HFFc6 (cell line): ENCODE measurements around the gene PXMP4. TPM values are rescaled to one million over a fixed set of nuclear protein-coding genes. Genes with fewer than 3 reads are reported as not detected.

Experiments used
- DNase-seq: peaks from one replicate; pipeline ENCODE4 v3.0.0-alpha.2; 2018
- H3K27ac Mint-ChIP-seq: 2 replicates; pipeline ENCODE4 v1.8.0; 2020; ENCODE audit warnings: mild to moderate bottlenecking, mixed read lengths
- H3K27me3 Mint-ChIP-seq: 2 replicates; pipeline ENCODE4 v1.8.0; 2021; ENCODE audit warnings: mild to moderate bottlenecking, moderate library complexity, mixed read lengths; ENCODE audit not compliant: insufficient read depth
- H3K36me3 Mint-ChIP-seq: 2 replicates; pipeline ENCODE4 v1.8.0; 2021; ENCODE audit warnings: low read depth, mixed read lengths
- H3K4me1 Mint-ChIP-seq: 2 replicates; pipeline ENCODE4 v1.8.0; 2020; ENCODE audit warnings: low read depth, mixed read lengths
- H3K4me3 Mint-ChIP-seq: 2 replicates; pipeline ENCODE4 v1.8.0; 2020; ENCODE audit warnings: mild to moderate bottlenecking, moderate library complexity, mixed read lengths
- H3K9me3 Mint-ChIP-seq: 2 replicates; pipeline ENCODE4 v1.8.0; 2020; ENCODE audit warnings: mild to moderate bottlenecking, mixed read lengths
- CTCF ChIP-seq: fragments of 200-600 bp; sonication (generic); IDR thresholded peaks from 2 replicates; pipeline ENCODE4 v1.5.0; 2021; ENCODE audit warnings: antibody characterized with exemption, mild to moderate bottlenecking
- total RNA-seq, 6 experiments: library from RNA; stranded (reverse); fragmentation: NEBNext Ultra II Directional; extraction: Animal tissue kit (Norgen Biotek cat#: 25700); gene quantifications; 2 replicates in 1 of 6; 3 replicates in 5 of 6; pipeline ENCODE4 v1.2.3, GENCODE V29; 2021

Gene PXMP4
- total RNA-seq, 6 experiments from 2014 or later, result 8.3 to 14.4 (median 11.4) TPM

- Mint-ChIP-seq H3K9me3 (no peaks in the 10 kb centered on the region), H3K27ac (no peak overlapping the region), H3K27me3 (peaks cover 4% of the 10 kb centered on the region; the same call in 1 of the 2 replicates), H3K36me3 (no peaks in the 10 kb centered on the region), H3K4me3 (no peak overlapping the region), H3K4me1 (peaks cover 6% of the 10 kb centered on the region)
- no peak for DNase-seq
- TF ChIP-seq CTCF, result no peak
Measured at GRCh38 chr20:33727115-33727479, 7.0 kb upstream of the PXMP4 start.

DNA sequence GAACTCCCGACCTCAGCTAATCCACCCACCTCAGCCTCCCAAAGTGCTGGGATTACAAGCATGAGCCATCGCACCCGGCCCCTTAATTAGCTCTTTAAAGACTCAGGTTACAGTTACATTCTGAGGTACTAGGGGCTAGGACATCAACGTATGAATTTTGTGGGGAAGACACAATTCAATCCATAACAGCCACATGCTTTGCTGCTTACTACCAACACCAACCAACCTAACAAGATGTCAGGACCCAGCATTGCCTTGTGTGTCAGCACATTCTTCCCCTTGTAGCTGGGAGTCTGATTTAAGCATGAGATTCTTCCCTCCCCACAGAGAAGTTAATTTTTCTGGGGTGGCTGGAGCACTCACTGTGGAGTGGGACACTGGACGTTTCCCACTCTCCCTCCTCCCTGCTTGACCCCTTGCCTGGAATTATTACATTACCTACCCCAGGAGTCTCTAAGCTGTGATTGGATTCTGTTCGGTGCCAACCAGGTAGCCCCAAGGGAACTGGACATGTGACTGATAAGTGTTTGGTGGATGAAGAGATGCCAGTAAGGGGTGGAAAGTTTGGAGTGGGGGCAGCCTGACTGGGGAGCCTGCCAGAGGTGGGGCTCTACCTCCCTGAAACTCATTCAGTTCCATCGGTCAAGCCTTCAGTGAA, 5.6 kb upstream of the PXMP4 start:
- H3K9me3 Mint-ChIP-seq, result no peaks in the 10 kb centered on the region
- no peak overlapping the region for H3K27ac Mint-ChIP-seq
- no peak overlapping the region for H3K4me3 Mint-ChIP-seq
- peaks cover 5% of the 10 kb centered on the region for H3K27me3 Mint-ChIP-seq
- peaks cover 5% of the 10 kb centered on the region for H3K4me1 Mint-ChIP-seq
- peaks cover 4% of the 10 kb centered on the region; the same call in 1 of the 2 replicates for H3K36me3 Mint-ChIP-seq
- no peak for TF ChIP-seq CTCF
- peak; percentile 20 for DNase-seq

DNA sequence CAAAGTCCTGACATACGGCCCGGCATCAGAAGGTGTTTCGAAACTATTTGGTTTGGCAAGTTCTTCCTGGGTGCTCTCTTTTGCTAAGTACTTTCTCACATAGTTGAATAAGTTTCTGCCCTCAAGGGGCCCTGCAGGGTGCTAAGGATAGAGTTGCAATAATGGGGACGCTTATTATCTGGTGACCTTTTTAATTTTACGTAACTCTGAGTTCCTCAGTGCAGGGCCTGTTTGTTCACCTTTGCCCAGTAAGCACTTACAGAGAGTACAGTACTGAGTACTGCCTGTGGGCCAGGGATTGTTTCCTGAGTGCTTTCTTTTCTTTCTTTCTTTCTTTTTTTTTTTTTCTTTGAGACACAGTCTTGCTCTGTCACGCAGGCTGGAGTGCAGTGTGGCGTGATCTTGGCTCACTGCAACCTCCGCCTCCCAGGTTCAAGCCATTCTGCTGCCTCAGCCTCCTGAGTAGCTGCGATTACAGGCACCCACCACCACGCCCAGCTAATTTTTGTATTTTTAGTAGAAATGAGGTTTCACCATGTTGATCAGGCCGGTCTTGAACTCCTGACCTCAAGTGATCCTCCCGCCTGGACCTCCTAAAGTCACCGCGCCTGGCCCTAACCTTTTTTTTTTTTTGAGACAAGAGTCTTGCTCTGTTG, 4.5 kb upstream of the PXMP4 start:
- H3K27ac Mint-ChIP-seq, result no peak overlapping the region
- peaks cover 7% of the 10 kb centered on the region for H3K27me3 Mint-ChIP-seq
- peaks cover 8% of the 10 kb centered on the region for H3K36me3 Mint-ChIP-seq
- no peak for TF ChIP-seq CTCF
- no peak for DNase-seq
- no peak overlapping the region for H3K4me3 Mint-ChIP-seq
- peaks cover 4% of the 10 kb centered on the region; the same call in 1 of the 2 replicates for H3K9me3 Mint-ChIP-seq
- H3K4me1 Mint-ChIP-seq, result peaks cover 13% of the 10 kb centered on the region

GRCh38 chr20:33721391-33722140, 1.5 kb upstream of the PXMP4 start:
- Mint-ChIP-seq H3K27ac (no peak overlapping the region), H3K9me3 (peaks cover 4% of the 10 kb centered on the region; the same call in 1 of the 2 replicates), H3K4me3 (no peak overlapping the region), H3K36me3 (peaks cover 8% of the 10 kb centered on the region), H3K4me1 (peaks cover 18% of the 10 kb centered on the region), H3K27me3 (peaks cover 4% of the 10 kb centered on the region)
- DNase-seq, result no peak
- TF ChIP-seq CTCF, result no peak

- Mint-ChIP-seq H3K27me3 (peaks cover 4% of the 10 kb centered on the region), H3K9me3 (peaks cover 4% of the 10 kb centered on the region; the same call in 1 of the 2 replicates), H3K4me3 (peak overlapping the region; percentile 96), H3K27ac (peak overlapping the region; percentile 85), H3K36me3 (peaks cover 8% of the 10 kb centered on the region), H3K4me1 (peaks cover 18% of the 10 kb centered on the region)
- TF ChIP-seq CTCF, result no peak
- DNase-seq, result no peak
Measured at GRCh38 chr20:33719277-33719988, 677 bp downstream of the PXMP4 start.
